OCI-LY3 (cell line): ENCODE data around the gene RBM44.
"Not testable (repeated sequence)": the region's sequence is repeated elsewhere in the genome, so short reads cannot be mapped to it uniquely, and the experiment has no call there.

Source experiments
- H2AFZ ChIP-seq: fragments of 200-600, 300-600 bp; shearing (Covaris generic); 2 replicates; pipeline ENCODE4 v1.6.0; 2014; ENCODE audit warnings: antibody characterized with exemption, low read depth, low read length
- H3K27ac ChIP-seq: fragments of 200-600, 300-600 bp; sonication (generic); 2 replicates; pipeline ENCODE4 v1.5.1; 2014; ENCODE audit warnings: mild to moderate bottlenecking, low read length, moderate library complexity, mixed read lengths
- H3K27me3 ChIP-seq: fragments of 200-600, 300-600 bp; sonication (generic); 2 replicates; pipeline ENCODE4 v1.6.1; 2014; ENCODE audit warnings: low read depth, low read length, mixed read lengths
- H3K36me3 ChIP-seq: fragments of 200-600, 300-600 bp; sonication (generic); replicated peaks from 2 replicates; pipeline ENCODE3; 2014; ENCODE audit warnings: low read depth, low read length, mixed read lengths
- H3K4me1 ChIP-seq: fragments of 300-600, 200-600 bp; sonication (generic); 2 replicates; pipeline ENCODE4 v1.6.1; 2014; ENCODE audit warnings: low read length, mixed read lengths
- H3K4me2 ChIP-seq: fragments of 200-600, 300-600 bp; sonication (generic); 2 replicates; pipeline ENCODE4 v1.6.1; 2014; ENCODE audit warnings: low read length, mixed read lengths
- H3K4me3 ChIP-seq: fragments of 300-600, 200-600 bp; sonication (generic); 2 replicates; pipeline ENCODE4 v1.5.1; 2014; ENCODE audit warnings: antibody characterized with exemption, mild to moderate bottlenecking, low read length, moderate library complexity
- H3K79me2 ChIP-seq: fragments of 300-600, 200-600 bp; shearing (Covaris generic); 2 replicates; pipeline ENCODE4 v1.6.1; 2014; ENCODE audit warnings: mild to moderate bottlenecking, low read length, mixed read lengths
- H3K9ac ChIP-seq: fragments of 300-600, 200-600 bp; shearing (Covaris generic); 2 replicates; pipeline ENCODE4 v1.6.0; 2014; ENCODE audit warnings: mild to moderate bottlenecking, low read length, moderate library complexity
- H3K9me3 ChIP-seq: fragments of 200-600, 300-600 bp; shearing (Covaris generic); 2 replicates; pipeline ENCODE4 v1.6.1; 2014; ENCODE audit warnings: low read length, mixed read lengths; ENCODE audit not compliant: insufficient read depth
- H4K20me1 ChIP-seq: fragments of 200-600, 300-600 bp; sonication (generic); 2 replicates; pipeline ENCODE4 v1.6.1; 2016; ENCODE audit warnings: low read length, mixed read lengths; ENCODE audit not compliant: insufficient read depth
- CTCF ChIP-seq: fragments of 200-600, 300-600 bp; sonication (generic); IDR thresholded peaks from 2 replicates; pipeline ENCODE4 v1.5.1; 2014; ENCODE audit warnings: antibody characterized with exemption, low read length, low read depth
- EZH2phosphoT487 ChIP-seq: fragments of 200-600 bp; shearing (Covaris generic); IDR thresholded peaks from 2 replicates; pipeline ENCODE4 v1.6.1; 2018; ENCODE audit warnings: antibody characterized with exemption, mixed run types, low read depth

Gene RBM44

GRCh38 chr2:237763812-237764211 lies 34.8 kb upstream of the RBM44 start:
- TF ChIP-seq EZH2phosphoT487 = no peak
- no peak for TF ChIP-seq CTCF
- no peaks in the 10 kb centered on the region for H3K4me1 ChIP-seq
- H3K9ac ChIP-seq = no peak overlapping the region
- H3K4me2 ChIP-seq = no peak overlapping the region
- H2AFZ ChIP-seq = no peak overlapping the region
- H3K36me3 ChIP-seq = peaks cover 4% of the 10 kb centered on the region
- no peaks in the 10 kb centered on the region for H3K79me2 ChIP-seq
- no peaks in the 10 kb centered on the region for H3K27me3 ChIP-seq
- no peaks in the 10 kb centered on the region for H4K20me1 ChIP-seq
- no peaks in the 10 kb centered on the region for H3K9me3 ChIP-seq
- no peak overlapping the region for H3K27ac ChIP-seq
- no peak overlapping the region for H3K4me3 ChIP-seq

GRCh38 chr2:237765122-237765521 lies 33.5 kb upstream of the RBM44 start:
- not testable (repeated sequence) for H3K4me3 ChIP-seq, H3K4me2 ChIP-seq, H3K9ac ChIP-seq, H3K36me3 ChIP-seq, H3K9me3 ChIP-seq, H3K79me2 ChIP-seq, H3K27ac ChIP-seq, H3K4me1 ChIP-seq, H3K27me3 ChIP-seq, H4K20me1 ChIP-seq, H2AFZ ChIP-seq

- Histone ChIP-seq H3K9ac (no peak overlapping the region), H4K20me1 (no peaks in the 10 kb centered on the region), H2AFZ (no peak overlapping the region), H3K79me2 (no peaks in the 10 kb centered on the region), H3K9me3 (no peaks in the 10 kb centered on the region), H3K27me3 (no peaks in the 10 kb centered on the region), H3K4me1 (no peaks in the 10 kb centered on the region), H3K4me2 (no peak overlapping the region), H3K36me3 (no peaks in the 10 kb centered on the region), H3K27ac (no peak overlapping the region), H3K4me3 (no peak overlapping the region)
- TF ChIP-seq CTCF = no peak
- no peak for TF ChIP-seq EZH2phosphoT487
These were observed 32.7 kb upstream of the RBM44 start for GRCh38 chr2:237765875-237766274.

GRCh38 chr2:237766340-237766739 lies 32.2 kb upstream of the RBM44 start:
- Histone ChIP-seq H2AFZ (no peak overlapping the region), H3K9ac (no peak overlapping the region), H3K4me2 (no peak overlapping the region), H3K4me3 (no peak overlapping the region), H3K36me3 (no peaks in the 10 kb centered on the region), H3K27me3 (no peaks in the 10 kb centered on the region), H3K9me3 (no peaks in the 10 kb centered on the region), H3K79me2 (no peaks in the 10 kb centered on the region), H3K27ac (no peak overlapping the region), H4K20me1 (no peaks in the 10 kb centered on the region), H3K4me1 (no peaks in the 10 kb centered on the region)
- TF ChIP-seq EZH2phosphoT487 = no peak
- no peak for TF ChIP-seq CTCF

- Histone ChIP-seq H3K79me2 (no peaks in the 10 kb centered on the region), H3K36me3 (no peaks in the 10 kb centered on the region), H3K27me3 (no peaks in the 10 kb centered on the region), H3K9ac (no peak overlapping the region), H3K9me3 (no peaks in the 10 kb centered on the region), H3K4me2 (no peak overlapping the region), H3K4me1 (no peaks in the 10 kb centered on the region), H2AFZ (no peak overlapping the region), H3K4me3 (no peak overlapping the region), H4K20me1 (no peaks in the 10 kb centered on the region), H3K27ac (no peak overlapping the region)
- no peak for TF ChIP-seq CTCF
- TF ChIP-seq EZH2phosphoT487 = no peak
These were observed 26.1 kb upstream of the RBM44 start for GRCh38 chr2:237772513-237772912.
